Measurements from ENCODE around the gene BHLHE41.

The BHLHE41 gene

GRCh38 chr12:26112232-26112631 lies 12.6 kb downstream of the BHLHE41 start:
- Histone ChIP-seq H3K36me3 (no peaks in the 10 kb centered on the region), H3K4me1 (ENCODE audit: control insufficient read depth in 1 of 2, insufficient read depth in 1 of 2, low read depth in 1 of 2, low read length in 1 of 2) (peaks cover 12 to 16% of the 10 kb centered on the region in 2 experiments), H3K9me3 (no peaks in the 10 kb centered on the region), H3K4me3 (ENCODE audit: low read depth in 1 of 2, low read length in 1 of 2) (no peak overlapping the region), H3K27ac (no peak overlapping the region), H3K27me3 (peaks cover 55% of the 10 kb centered on the region)
- TF ChIP-seq CTCF (IDR thresholded peaks at IDR 0.05) = no peak

GRCh38 chr12:26109343-26109881 lies 15.4 kb downstream of the BHLHE41 start:
- Histone ChIP-seq H3K4me3 (ENCODE audit: low read depth in 1 of 2, low read length in 1 of 2) (no peak overlapping the region), H3K36me3 (no peaks in the 10 kb centered on the region), H3K27me3 (peaks cover 27% of the 10 kb centered on the region), H3K27ac (no peak overlapping the region), H3K9me3 (no peaks in the 10 kb centered on the region), H3K4me1 (ENCODE audit: control insufficient read depth in 1 of 2, insufficient read depth in 1 of 2, low read depth in 1 of 2, low read length in 1 of 2) (peaks cover 9 to 12% of the 10 kb centered on the region in 2 experiments)
- TF ChIP-seq CTCF (IDR thresholded peaks at IDR 0.05) = no peak

- no peak for TF ChIP-seq CTCF (IDR thresholded peaks at IDR 0.05)
- H3K27ac ChIP-seq = no peak overlapping the region
- H3K36me3 ChIP-seq = no peaks in the 10 kb centered on the region
- no peak overlapping the region for H3K4me3 ChIP-seq (ENCODE audit: low read depth in 1 of 2, low read length in 1 of 2)
- no peaks in the 10 kb centered on the region for H3K9me3 ChIP-seq
- peaks cover 8% of the 10 kb centered on the region in 2 experiments for H3K4me1 ChIP-seq (ENCODE audit: control insufficient read depth in 1 of 2, insufficient read depth in 1 of 2, low read depth in 1 of 2, low read length in 1 of 2)
- H3K27me3 ChIP-seq = peaks cover 22% of the 10 kb centered on the region
Observed at GRCh38 chr12:26108915-26109314, 15.9 kb downstream of the BHLHE41 start.

- no peaks in the 10 kb centered on the region for H3K4me1 ChIP-seq (ENCODE audit: control insufficient read depth in 1 of 2, insufficient read depth in 1 of 2, low read depth in 1 of 2, low read length in 1 of 2)
- H3K4me3 ChIP-seq (ENCODE audit: low read depth in 1 of 2, low read length in 1 of 2) = no peak overlapping the region
- no peaks in the 10 kb centered on the region for H3K9me3 ChIP-seq
- no peak overlapping the region for H3K27ac ChIP-seq
- peaks cover 6% of the 10 kb centered on the region for H3K27me3 ChIP-seq
- no peak for TF ChIP-seq CTCF (IDR thresholded peaks at IDR 0.05)
- no peaks in the 10 kb centered on the region for H3K36me3 ChIP-seq
Observed at GRCh38 chr12:26106347-26106746, 18.5 kb downstream of the BHLHE41 start.

GRCh38 chr12:26102953-26103352 lies 21.9 kb downstream of the BHLHE41 start:
- no peak overlapping the region for H3K4me3 ChIP-seq (ENCODE audit: low read depth in 1 of 2, low read length in 1 of 2)
- H3K27ac ChIP-seq = no peak overlapping the region
- no peaks in the 10 kb centered on the region for H3K36me3 ChIP-seq
- TF ChIP-seq CTCF (IDR thresholded peaks at IDR 0.05) = no peak
- no peaks in the 10 kb centered on the region for H3K9me3 ChIP-seq
- peaks cover 6% of the 10 kb centered on the region for H3K27me3 ChIP-seq
- H3K4me1 ChIP-seq (ENCODE audit: control insufficient read depth in 1 of 2, insufficient read depth in 1 of 2, low read depth in 1 of 2, low read length in 1 of 2) = no peaks in the 10 kb centered on the region

GRCh38 chr12:26101763-26102162 lies 23.1 kb downstream of the BHLHE41 start:
- Histone ChIP-seq H3K27ac (no peak overlapping the region), H3K9me3 (no peaks in the 10 kb centered on the region), H3K36me3 (no peaks in the 10 kb centered on the region), H3K4me1 (ENCODE audit: control insufficient read depth in 1 of 2, insufficient read depth in 1 of 2, low read depth in 1 of 2, low read length in 1 of 2) (no peaks in the 10 kb centered on the region), H3K4me3 (ENCODE audit: low read depth in 1 of 2, low read length in 1 of 2) (no peak overlapping the region), H3K27me3 (peaks cover 6% of the 10 kb centered on the region)
- no peak for TF ChIP-seq CTCF (IDR thresholded peaks at IDR 0.05)
